ENCODE results near the gene PARP2. TPM values are rescaled to one million over a fixed set of nuclear protein-coding genes. Genes with fewer than 3 reads are reported as not detected.

The PARP2 gene
- total RNA-seq, 1 experiment from 2014 or later, result 38.3 TPM

GRCh38 chr14:20306079-20306423 is 37.4 kb upstream of the PARP2 start:
- intact Hi-C loops (cut with micrococcal nuclease), result no loop called here
- Histone ChIP-seq H3K9ac (ENCODE audit: low read length) (no peak overlapping the region), H3K9me2 (replicated peaks; ENCODE audit: low read length) (no peaks in the 10 kb centered on the region), H3K4me3 (ENCODE audit: low read length) (peak overlapping the region; percentile 81; the same call in 1 of the 2 replicates), H3K4me1 (ENCODE audit: insufficient read depth, low read length) (peaks cover 19% of the 10 kb centered on the region), H3K36me3 (ENCODE audit: low read depth, low read length) (no peaks in the 10 kb centered on the region), H4K20me1 (ENCODE audit: low read length) (no peaks in the 10 kb centered on the region), H3K79me2 (ENCODE audit: low read length) (peaks cover 25% of the 10 kb centered on the region), H3K9me3 (ENCODE audit: low read length) (no peaks in the 10 kb centered on the region), H3F3A (ENCODE audit: low read length, unreplicated experiment) (no peaks in the 10 kb centered on the region), H3K27ac (ENCODE audit: low read length) (no peak overlapping the region), H3K27me3 (ENCODE audit: low read length) (no peaks in the 10 kb centered on the region), H2AFZ (ENCODE audit: low read length) (no peak overlapping the region), H3K4me2 (ENCODE audit: low read length) (peak overlapping the region; percentile 92; the same call in 1 of the 2 replicates)
- TF ChIP-seq EZH2phosphoT487 (IDR thresholded peaks at IDR 0.05; ENCODE audit: borderline replicate concordance, low read length) (no peak), CTCF (conservative IDR thresholded peaks at IDR 0.05; ENCODE audit: low read depth, low read length) (no peak; the same call in 1 of the 2 replicates), EZH2 (IDR thresholded peaks at IDR 0.05; ENCODE audit: low read length, unreplicated experiment) (no peak)
- ATAC-seq, result no peak
- no peak for DNase-seq
- no TSS peak for BruUV-seq (replicated peaks)
- POLR2A ChIA-PET (ENCODE audit: unreplicated experiment), result no interaction called here
- CTCF ChIA-PET, result no interaction called here

- ChIA-PET POLR2A (ENCODE audit: unreplicated experiment) (no interaction called here), CTCF (no interaction called here)
- no peaks in the 10 kb centered on the region for H3K9me2 ChIP-seq (replicated peaks; ENCODE audit: low read length)
- intact Hi-C loops (cut with micrococcal nuclease), result no loop called here
- H3K4me2 ChIP-seq (ENCODE audit: low read length), result no peak overlapping the region
- H3F3A ChIP-seq (ENCODE audit: low read length, unreplicated experiment), result no peaks in the 10 kb centered on the region
- H3K9me3 ChIP-seq (ENCODE audit: low read length), result no peaks in the 10 kb centered on the region
- no peak overlapping the region for H3K4me3 ChIP-seq (ENCODE audit: low read length)
- H4K20me1 ChIP-seq (ENCODE audit: low read length), result no peaks in the 10 kb centered on the region
- H3K27me3 ChIP-seq (ENCODE audit: low read length), result no peaks in the 10 kb centered on the region
- peaks cover 50% of the 10 kb centered on the region for H3K36me3 ChIP-seq (ENCODE audit: low read depth, low read length)
- TF ChIP-seq CTCF (conservative IDR thresholded peaks at IDR 0.05; ENCODE audit: low read depth, low read length), result no peak
- TF ChIP-seq EZH2phosphoT487 (IDR thresholded peaks at IDR 0.05; ENCODE audit: borderline replicate concordance, low read length), result no peak
- TF ChIP-seq EZH2 (IDR thresholded peaks at IDR 0.05; ENCODE audit: low read length, unreplicated experiment), result no peak
- H3K9ac ChIP-seq (ENCODE audit: low read length), result no peak overlapping the region
- BruUV-seq (replicated peaks), result no TSS peak
- no peak for ATAC-seq
- no peak overlapping the region for H2AFZ ChIP-seq (ENCODE audit: low read length)
- H3K79me2 ChIP-seq (ENCODE audit: low read length), result no peaks in the 10 kb centered on the region
- H3K27ac ChIP-seq (ENCODE audit: low read length), result no peak overlapping the region
- DNase-seq, result no peak
- H3K4me1 ChIP-seq (ENCODE audit: insufficient read depth, low read length), result no peaks in the 10 kb centered on the region
These were observed 29.4 kb upstream of the PARP2 start for GRCh38 chr14:20314026-20314425.

GRCh38 chr14:20317720-20318119 is 25.7 kb upstream of the PARP2 start:
- no peaks in the 10 kb centered on the region for H3K9me3 ChIP-seq (ENCODE audit: low read length)
- H3F3A ChIP-seq (ENCODE audit: low read length, unreplicated experiment), result no peaks in the 10 kb centered on the region
- H3K27me3 ChIP-seq (ENCODE audit: low read length), result no peaks in the 10 kb centered on the region
- no TSS peak for BruUV-seq (replicated peaks)
- H3K9me2 ChIP-seq (replicated peaks; ENCODE audit: low read length), result no peaks in the 10 kb centered on the region
- no peak for TF ChIP-seq EZH2phosphoT487 (IDR thresholded peaks at IDR 0.05; ENCODE audit: borderline replicate concordance, low read length)
- TF ChIP-seq EZH2 (IDR thresholded peaks at IDR 0.05; ENCODE audit: low read length, unreplicated experiment), result no peak
- no peak for TF ChIP-seq CTCF (conservative IDR thresholded peaks at IDR 0.05; ENCODE audit: low read depth, low read length)
- ATAC-seq (no peak), DNase-seq (no peak)
- H3K4me3 ChIP-seq (ENCODE audit: low read length), result no peak overlapping the region
- peaks cover 53% of the 10 kb centered on the region for H3K36me3 ChIP-seq (ENCODE audit: low read depth, low read length)
- POLR2A ChIA-PET (ENCODE audit: unreplicated experiment), result no interaction called here
- CTCF ChIA-PET, result no interaction called here
- no peaks in the 10 kb centered on the region for H3K4me1 ChIP-seq (ENCODE audit: insufficient read depth, low read length)
- H2AFZ ChIP-seq (ENCODE audit: low read length), result no peak overlapping the region
- no peaks in the 10 kb centered on the region for H3K79me2 ChIP-seq (ENCODE audit: low read length)
- H3K9ac ChIP-seq (ENCODE audit: low read length), result no peak overlapping the region
- H3K27ac ChIP-seq (ENCODE audit: low read length), result no peak overlapping the region
- intact Hi-C loops (cut with micrococcal nuclease), result no loop called here
- H4K20me1 ChIP-seq (ENCODE audit: low read length), result no peaks in the 10 kb centered on the region
- H3K4me2 ChIP-seq (ENCODE audit: low read length), result no peak overlapping the region

Measured in PC-3 (cell line).